Trophoblast cell (in vitro differentiated cells and primary cell): ENCODE results near the gene DLGAP1.

ENCODE experiments used
- DNase-seq, 2 donors: peaks; one replicate each; pipeline ENCODE4 v3.0.0-alpha.2; 2016
- H2AFZ ChIP-seq: 2 replicates; pipeline ENCODE4 v1.6.1; 2013; ENCODE audit warnings: low read length, moderate library complexity, mild to moderate bottlenecking; ENCODE audit not compliant: insufficient read depth, poor library complexity
- H2AK5ac ChIP-seq: 2 replicates; pipeline ENCODE4 v1.6.1; 2013; ENCODE audit warnings: mild to moderate bottlenecking, low read length
- H2BK120ac ChIP-seq: 2 replicates; pipeline ENCODE4 v1.6.1; 2013; ENCODE audit warnings: low read length, mild to moderate bottlenecking, moderate library complexity; ENCODE audit not compliant: insufficient read depth, poor library complexity
- H2BK12ac ChIP-seq: 2 replicates; pipeline ENCODE4 v1.6.1; 2013; ENCODE audit warnings: mild to moderate bottlenecking, low read length, moderate library complexity
- H2BK5ac ChIP-seq: 2 replicates; pipeline ENCODE4 v1.6.1; 2013; ENCODE audit warnings: low read length, low read depth, moderate library complexity, mild to moderate bottlenecking; ENCODE audit not compliant: poor library complexity
- H3K14ac ChIP-seq: 2 replicates; pipeline ENCODE4 v1.6.1; 2013; ENCODE audit warnings: mild to moderate bottlenecking, low read length
- H3K18ac ChIP-seq: 2 replicates; pipeline ENCODE4 v1.6.1; 2013; ENCODE audit warnings: mild to moderate bottlenecking, low read length
- H3K23ac ChIP-seq: 2 replicates; pipeline ENCODE4 v1.6.1; 2013; ENCODE audit warnings: low read length
- H3K27ac ChIP-seq: 2 replicates; pipeline ENCODE4 v1.5.1; 2013; ENCODE audit warnings: low read depth, mild to moderate bottlenecking, inconsistent platforms, low read length, moderate library complexity
- H3K27me3 ChIP-seq: 2 replicates; pipeline ENCODE4 v1.6.1; 2013; ENCODE audit warnings: inconsistent platforms, mild to moderate bottlenecking, low read length, moderate library complexity; ENCODE audit not compliant: insufficient read depth
- H3K36me3 ChIP-seq, 2 experiments: 1 replicate in 1 of 2; 2 replicates in 1 of 2; pipeline ENCODE4 v1.6.1; 2013; ENCODE audit warnings: low read length in 2 of 2, mild to moderate bottlenecking in 2 of 2, moderate library complexity in 1 of 2; ENCODE audit not compliant: insufficient read depth in 2 of 2, control insufficient read depth in 1 of 2
- H3K4ac ChIP-seq: 2 replicates; pipeline ENCODE4 v1.6.1; 2013; ENCODE audit warnings: low read depth, mild to moderate bottlenecking, low read length, moderate library complexity
- H3K4me1 ChIP-seq, 2 experiments: 1 replicate in 1 of 2; 2 replicates in 1 of 2; pipeline ENCODE4 v1.6.1; 2013; ENCODE audit warnings: low read length in 2 of 2, mild to moderate bottlenecking in 2 of 2, moderate library complexity in 1 of 2; ENCODE audit not compliant: insufficient read depth in 2 of 2, control insufficient read depth in 1 of 2
- H3K4me2 ChIP-seq: 2 replicates; pipeline ENCODE4 v1.6.1; 2013; ENCODE audit warnings: inconsistent platforms, mild to moderate bottlenecking, low read length, moderate library complexity
- H3K4me3 ChIP-seq: 2 replicates; pipeline ENCODE4 v1.5.1; 2013; ENCODE audit warnings: mild to moderate bottlenecking, low read depth, low read length, inconsistent platforms
- H3K79me1 ChIP-seq: one replicate; pipeline ENCODE4 v1.6.1; 2013; ENCODE audit warnings: low read length
- H3K79me2 ChIP-seq: 2 replicates; pipeline ENCODE4 v1.6.1; 2013; ENCODE audit warnings: low read length, mild to moderate bottlenecking; ENCODE audit not compliant: control insufficient read depth, insufficient read depth, poor library complexity
- H3K9ac ChIP-seq: 2 replicates; pipeline ENCODE4 v1.6.1; 2013; ENCODE audit warnings: mild to moderate bottlenecking, low read length
- H3K9me3 ChIP-seq: 2 replicates; pipeline ENCODE4 v1.6.1; 2013; ENCODE audit warnings: low read depth, mild to moderate bottlenecking, control low read depth, inconsistent platforms, low read length; ENCODE audit not compliant: insufficient read depth
- H4K12ac ChIP-seq: 2 replicates; pipeline ENCODE4 v1.6.1; 2013; ENCODE audit warnings: low read depth, mild to moderate bottlenecking, low read length, moderate library complexity
- H4K8ac ChIP-seq: 2 replicates; pipeline ENCODE4 v1.6.1; 2013; ENCODE audit warnings: low read depth, mild to moderate bottlenecking, low read length, moderate library complexity
- H4K91ac ChIP-seq: one replicate; pipeline ENCODE4 v1.6.1; 2013; ENCODE audit warnings: low read depth, mild to moderate bottlenecking, low read length, moderate library complexity
- WGBS: extraction: QIAGEN DNeasy Blood & Tissue Kit; methylation state at CpG from one replicate; pipeline ENCODE4 v1.1.7; 2013; ENCODE audit warnings: missing lambda C conversion rate; ENCODE audit not compliant: insufficient read length, insufficient coverage; ENCODE audit errors: extremely low coverage; 5-methylcytosine and 5-hydroxymethylcytosine counted together

DLGAP1 gene

DNA sequence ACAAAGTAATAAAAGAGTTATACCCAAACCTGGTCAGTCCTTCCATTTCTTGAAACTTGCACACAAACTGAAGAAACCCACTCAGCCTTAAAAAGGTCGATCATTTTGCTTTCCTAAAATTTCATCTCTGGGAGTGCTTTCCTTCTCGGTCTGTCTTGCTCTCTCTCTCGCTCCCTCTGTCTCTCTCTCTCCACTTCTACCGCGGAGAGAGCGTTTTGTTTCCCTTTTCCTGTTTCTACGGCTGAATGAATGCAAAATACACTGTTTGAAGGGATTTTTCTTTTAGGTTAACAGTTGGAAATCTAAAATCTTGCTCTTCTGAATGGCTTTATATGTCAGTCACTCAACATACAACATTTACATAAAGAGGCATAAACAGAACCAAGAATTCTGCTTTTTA is 581.0 kb downstream of the DLGAP1 start:
- Histone ChIP-seq H2AK5ac (no peak overlapping the region), H3K36me3 (no peaks in the 10 kb centered on the region), H4K91ac (no peak overlapping the region), H2BK12ac (no peak overlapping the region), H3K27ac (no peak overlapping the region), H3K9ac (no peak overlapping the region), H4K8ac (no peak overlapping the region), H3K4me3 (no peak overlapping the region), H3K4ac (no peak overlapping the region), H3K79me2 (no peaks in the 10 kb centered on the region), H3K18ac (no peak overlapping the region), H3K23ac (no peak overlapping the region), H3K79me1 (no peaks in the 10 kb centered on the region), H3K14ac (no peak overlapping the region), H3K9me3 (no peaks in the 10 kb centered on the region), H4K12ac (no peak overlapping the region), H2AFZ (no peak overlapping the region), H3K4me2 (no peak overlapping the region), H2BK5ac (no peak overlapping the region), H3K4me1 (no peaks in the 10 kb centered on the region), H3K27me3 (no peaks in the 10 kb centered on the region), H2BK120ac (no peak overlapping the region)
- DNase-seq = no peak
- WGBS = no CpG with 5 or more reads among the region's 7 CpGs

DNA sequence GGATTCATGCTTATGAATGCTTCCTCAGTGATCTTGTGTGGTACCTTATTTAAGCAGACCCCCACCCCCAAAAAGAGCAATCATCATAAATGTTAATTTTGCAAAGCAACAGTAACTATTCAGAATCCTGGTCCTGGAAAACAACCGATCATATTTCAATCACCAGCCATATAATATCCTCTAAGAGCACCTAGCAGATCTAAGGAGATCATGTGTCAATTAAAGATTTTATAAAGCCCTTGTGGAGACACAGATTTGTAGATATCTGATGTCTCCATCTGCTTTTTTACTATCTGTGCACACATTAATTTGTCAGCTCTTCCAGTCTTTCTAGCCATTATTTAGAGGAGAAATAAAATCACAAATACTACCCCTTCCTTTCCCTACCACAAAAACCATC is 581.4 kb downstream of the DLGAP1 start:
- no peak overlapping the region for H3K18ac ChIP-seq
- no peak overlapping the region for H2BK5ac ChIP-seq
- H3K79me1 ChIP-seq = no peaks in the 10 kb centered on the region
- H3K4me3 ChIP-seq = no peak overlapping the region
- no peak overlapping the region for H3K14ac ChIP-seq
- H3K79me2 ChIP-seq = no peaks in the 10 kb centered on the region
- H4K8ac ChIP-seq = no peak overlapping the region
- no peak overlapping the region for H2AFZ ChIP-seq
- no peak overlapping the region for H3K4ac ChIP-seq
- H4K91ac ChIP-seq = no peak overlapping the region
- H2BK120ac ChIP-seq = no peak overlapping the region
- H2BK12ac ChIP-seq = no peak overlapping the region
- H3K27ac ChIP-seq = no peak overlapping the region
- H4K12ac ChIP-seq = no peak overlapping the region
- no peaks in the 10 kb centered on the region for H3K9me3 ChIP-seq
- no peak for DNase-seq
- H3K4me2 ChIP-seq = no peak overlapping the region
- no peaks in the 10 kb centered on the region for H3K27me3 ChIP-seq
- H3K9ac ChIP-seq = no peak overlapping the region
- WGBS = no CpG with 5 or more reads among the region's 1 CpG
- H3K36me3 ChIP-seq = no peaks in the 10 kb centered on the region
- no peak overlapping the region for H3K23ac ChIP-seq
- H3K4me1 ChIP-seq = no peaks in the 10 kb centered on the region
- no peak overlapping the region for H2AK5ac ChIP-seq

DNA sequence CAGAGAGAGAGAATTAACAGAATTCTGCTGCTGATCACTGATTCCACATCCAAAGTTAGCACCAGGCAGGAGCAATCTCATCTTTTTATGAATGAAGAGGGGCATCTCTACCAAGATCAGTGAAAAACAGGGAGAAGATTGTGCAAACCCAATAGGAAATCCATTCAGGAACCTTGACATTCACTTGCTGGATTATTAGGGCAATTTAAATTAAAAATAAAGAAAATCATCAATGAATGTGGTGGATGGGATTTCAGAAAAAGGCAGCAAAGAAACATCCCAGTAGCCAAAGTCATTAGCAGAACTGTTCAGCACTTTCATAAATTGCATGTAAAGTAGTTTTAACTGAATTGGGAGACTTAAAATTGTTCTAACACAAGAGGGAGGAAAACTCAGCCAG is 581.9 kb downstream of the DLGAP1 start:
- Histone ChIP-seq H3K27me3 (no peaks in the 10 kb centered on the region), H3K4me3 (no peak overlapping the region), H3K14ac (no peak overlapping the region), H3K9ac (no peak overlapping the region), H2BK120ac (no peak overlapping the region), H2AK5ac (no peak overlapping the region), H3K4me2 (no peak overlapping the region), H4K91ac (no peak overlapping the region), H4K8ac (no peak overlapping the region), H3K4ac (no peak overlapping the region), H3K9me3 (no peaks in the 10 kb centered on the region), H4K12ac (no peak overlapping the region), H2BK5ac (no peak overlapping the region), H3K79me2 (no peaks in the 10 kb centered on the region), H3K4me1 (no peaks in the 10 kb centered on the region), H2AFZ (no peak overlapping the region), H3K79me1 (no peaks in the 10 kb centered on the region), H3K18ac (no peak overlapping the region), H3K36me3 (no peaks in the 10 kb centered on the region), H2BK12ac (no peak overlapping the region), H3K23ac (no peak overlapping the region), H3K27ac (no peak overlapping the region)
- no peak for DNase-seq

DNA sequence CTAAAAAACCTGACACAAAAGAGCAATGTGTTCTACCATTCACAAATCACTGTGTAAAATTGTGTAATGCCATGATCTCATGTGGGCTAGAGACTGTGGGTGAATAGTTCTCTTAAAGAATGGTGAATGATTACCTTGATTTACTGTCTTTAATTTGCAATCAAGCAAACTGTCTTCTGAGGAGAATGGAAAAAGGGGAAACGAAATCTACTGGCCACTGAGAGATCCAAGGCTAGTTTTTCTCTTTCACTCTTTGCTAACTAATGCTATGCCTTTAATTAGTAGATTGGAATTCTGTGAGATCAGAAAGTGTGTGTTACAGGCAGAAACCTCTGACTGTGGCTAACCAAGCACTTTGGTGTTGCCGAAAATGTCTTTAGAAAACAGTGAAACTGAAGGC is 582.5 kb downstream of the DLGAP1 start:
- no peak overlapping the region for H2BK120ac ChIP-seq
- no peak overlapping the region for H3K18ac ChIP-seq
- H3K4me3 ChIP-seq = no peak overlapping the region
- H3K27ac ChIP-seq = no peak overlapping the region
- no peak overlapping the region for H3K4me2 ChIP-seq
- no peaks in the 10 kb centered on the region for H3K4me1 ChIP-seq
- no peak overlapping the region for H3K23ac ChIP-seq
- WGBS = no CpG with 5 or more reads among the region's 2 CpGs
- H4K91ac ChIP-seq = no peak overlapping the region
- no peak overlapping the region for H4K8ac ChIP-seq
- H3K9ac ChIP-seq = no peak overlapping the region
- H2AFZ ChIP-seq = no peak overlapping the region
- H3K27me3 ChIP-seq = no peaks in the 10 kb centered on the region
- no peak overlapping the region for H2BK12ac ChIP-seq
- no peaks in the 10 kb centered on the region for H3K36me3 ChIP-seq
- no peak overlapping the region for H2BK5ac ChIP-seq
- no peaks in the 10 kb centered on the region for H3K9me3 ChIP-seq
- H2AK5ac ChIP-seq = no peak overlapping the region
- no peaks in the 10 kb centered on the region for H3K79me2 ChIP-seq
- no peak overlapping the region for H3K14ac ChIP-seq
- H3K4ac ChIP-seq = no peak overlapping the region
- H3K79me1 ChIP-seq = no peaks in the 10 kb centered on the region
- DNase-seq = no peak
- H4K12ac ChIP-seq = no peak overlapping the region

DNA sequence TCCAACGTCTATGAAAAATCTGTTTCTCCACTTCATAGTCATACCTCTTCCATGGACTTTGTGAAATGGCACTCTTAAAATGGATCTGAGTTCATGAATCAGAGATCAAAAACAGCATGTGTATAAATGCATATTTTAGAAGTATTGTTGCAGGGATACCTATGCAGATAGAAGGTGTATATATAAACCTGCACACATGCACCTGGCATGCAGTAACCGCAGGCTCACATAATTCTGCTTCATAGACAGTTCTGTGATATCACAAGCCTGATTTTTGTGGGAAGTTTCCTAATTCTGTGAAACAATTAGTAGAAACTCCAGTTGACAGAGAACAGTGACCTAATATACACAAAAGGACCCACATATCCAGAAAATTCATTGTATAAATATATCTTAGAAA is 583.4 kb downstream of the DLGAP1 start:
- Histone ChIP-seq H3K27ac (no peak overlapping the region), H3K9ac (no peak overlapping the region), H3K4me2 (no peak overlapping the region), H3K27me3 (no peaks in the 10 kb centered on the region), H2BK12ac (no peak overlapping the region), H3K18ac (no peak overlapping the region), H3K79me2 (no peaks in the 10 kb centered on the region), H3K4me3 (no peak overlapping the region), H3K14ac (no peak overlapping the region), H3K4me1 (no peaks in the 10 kb centered on the region), H2BK5ac (no peak overlapping the region), H2AFZ (no peak overlapping the region), H3K23ac (no peak overlapping the region), H3K9me3 (no peaks in the 10 kb centered on the region), H3K79me1 (no peaks in the 10 kb centered on the region), H3K36me3 (no peaks in the 10 kb centered on the region), H4K91ac (no peak overlapping the region), H4K8ac (no peak overlapping the region), H2AK5ac (no peak overlapping the region), H2BK120ac (no peak overlapping the region), H4K12ac (no peak overlapping the region), H3K4ac (no peak overlapping the region)
- no peak for DNase-seq
- whole genome bisulfite sequencing = no CpG with 5 or more reads among the region's 2 CpGs
